Naive thymus-derived CD4-positive, alpha-beta T cell (primary cell): ENCODE measurements around the gene C6orf89. TPM values are rescaled to one million over a fixed set of nuclear protein-coding genes. Genes with fewer than 3 reads are reported as not detected.
A peak's percentile ranks its signal among the peaks of the same experiment; 100 is the strongest.

Experiments used
- ATAC-seq: fragments of 150-1000 bp; cut with Tn5 transposase; 2 replicates; pipeline ENCODE4 v1.10.0; 2021; ENCODE audit warnings: mild to moderate bottlenecking, moderate library complexity
- CTCF ChIA-PET: fragments of 350-600 bp; sonication (Branson Sonifier 250); formaldehyde crosslinking; loops from one replicate; lab custom pipeline; 2021; ENCODE audit warnings: antibody characterized with exemption; lab: Charles Lee
- POLR2A ChIA-PET: fragments of 350-600 bp; sonication (Branson Sonifier 250); formaldehyde crosslinking; loops from one replicate; lab custom pipeline; 2021; ENCODE audit warnings: antibody characterized with exemption, inconsistent platforms; lab: Charles Lee
- DNase-seq, 9 donors: peaks; one replicate each; pipeline versions ENCODE4 v3.0.0 to v3.0.0-alpha.2; 2020 to 2022; ENCODE audit warnings: mixed read lengths in 1 of 9
- H3K27ac ChIP-seq: one replicate; pipeline ENCODE4 v1.7.0; 2013; ENCODE audit warnings: mild to moderate bottlenecking, low read depth, low read length, moderate library complexity
- H3K27me3 ChIP-seq, 2 donors: one replicate each; pipeline ENCODE4 v1.7.0; 2013; ENCODE audit warnings: low read length in 2 of 2, mild to moderate bottlenecking in 2 of 2, moderate library complexity in 2 of 2; ENCODE audit not compliant: control insufficient read depth in 2 of 2, insufficient read depth in 2 of 2
- H3K36me3 ChIP-seq, 3 experiments: 1 replicate in 2 of 3; 2 replicates in 1 of 3; pipeline ENCODE4 v1.7.0; 2013; ENCODE audit warnings: low read length in 3 of 3, mild to moderate bottlenecking in 3 of 3, moderate library complexity in 1 of 3; ENCODE audit not compliant: insufficient read depth in 3 of 3, control insufficient read depth in 2 of 3
- H3K4me1 ChIP-seq, 2 donors: one replicate each; pipeline ENCODE4 v1.7.0; 2013; ENCODE audit warnings: low read length in 2 of 2, mild to moderate bottlenecking in 2 of 2, moderate library complexity in 1 of 2; ENCODE audit not compliant: control insufficient read depth in 2 of 2, insufficient read depth in 2 of 2
- H3K4me3 ChIP-seq: 2 replicates; pipeline ENCODE4 v1.7.0; 2013; ENCODE audit warnings: mild to moderate bottlenecking, low read length
- H3K9me3 ChIP-seq, 3 experiments: 1 replicate in 2 of 3; 2 replicates in 1 of 3; pipeline ENCODE4 v1.7.0; 2013; ENCODE audit warnings: low read length in 3 of 3; ENCODE audit not compliant: control insufficient read depth in 2 of 3
- H3K27ac Mint-ChIP-seq, 9 donors: one replicate each; pipeline ENCODE4 v1.8.0; 2020 to 2022; ENCODE audit warnings: mixed read lengths in 9 of 9, mild to moderate bottlenecking in 8 of 9, moderate library complexity in 5 of 9, inconsistent platforms in 2 of 9
- H3K27me3 Mint-ChIP-seq, 5 donors: one replicate each; pipeline ENCODE4 v1.8.0; 2021 to 2022; ENCODE audit warnings: mixed read lengths in 5 of 5, mild to moderate bottlenecking in 1 of 5
- H3K36me3 Mint-ChIP-seq, 5 donors: one replicate each; pipeline ENCODE4 v1.8.0; 2020 to 2022; ENCODE audit warnings: mixed read lengths in 5 of 5, mild to moderate bottlenecking in 3 of 5, inconsistent platforms in 1 of 5
- H3K4me1 Mint-ChIP-seq, 7 donors: one replicate each; pipeline ENCODE4 v1.8.0; 2020 to 2022; ENCODE audit warnings: mixed read lengths in 7 of 7, mild to moderate bottlenecking in 3 of 7, inconsistent platforms in 1 of 7
- H3K4me3 Mint-ChIP-seq, 10 donors: one replicate each; pipeline ENCODE4 v1.8.0; 2020 to 2022; ENCODE audit warnings: mild to moderate bottlenecking in 10 of 10, mixed read lengths in 10 of 10, moderate library complexity in 6 of 10, inconsistent platforms in 2 of 10
- H3K9me3 Mint-ChIP-seq, 11 donors: one replicate each; pipeline ENCODE4 v1.8.0; 2020 to 2022; ENCODE audit warnings: mixed read lengths in 11 of 11, mild to moderate bottlenecking in 4 of 11, inconsistent platforms in 1 of 11, moderate library complexity in 1 of 11
- intact Hi-C, 2 donors: fragments of 100-400 bp; cut with micrococcal nuclease; formaldehyde crosslinking; loops; one replicate each; pipeline ENCODE4 v1.15.1; 2023
- polyA plus RNA-seq, 2 donors: library from polyadenylated mRNA; unstranded; fragments of 300-500 nt; fragmentation: Illumina TruSeq; gene quantifications; one replicate each; pipeline ENCODE4 v1.2.3, GENCODE V29; 2021
- total RNA-seq, 6 experiments: library from RNA in 5 of 6; stranded (reverse) in 5 of 6; gene quantifications; 1 replicate in 5 of 6; 2 replicates in 1 of 6; pipeline ENCODE4 v1.2.3 and lab custom pipeline; 2021 to 2026

The C6orf89 gene
- total and polyA plus RNA-seq, 7 experiments from 2014 or later, result 34.6 to 48.2 (median 40.4) TPM

DNA sequence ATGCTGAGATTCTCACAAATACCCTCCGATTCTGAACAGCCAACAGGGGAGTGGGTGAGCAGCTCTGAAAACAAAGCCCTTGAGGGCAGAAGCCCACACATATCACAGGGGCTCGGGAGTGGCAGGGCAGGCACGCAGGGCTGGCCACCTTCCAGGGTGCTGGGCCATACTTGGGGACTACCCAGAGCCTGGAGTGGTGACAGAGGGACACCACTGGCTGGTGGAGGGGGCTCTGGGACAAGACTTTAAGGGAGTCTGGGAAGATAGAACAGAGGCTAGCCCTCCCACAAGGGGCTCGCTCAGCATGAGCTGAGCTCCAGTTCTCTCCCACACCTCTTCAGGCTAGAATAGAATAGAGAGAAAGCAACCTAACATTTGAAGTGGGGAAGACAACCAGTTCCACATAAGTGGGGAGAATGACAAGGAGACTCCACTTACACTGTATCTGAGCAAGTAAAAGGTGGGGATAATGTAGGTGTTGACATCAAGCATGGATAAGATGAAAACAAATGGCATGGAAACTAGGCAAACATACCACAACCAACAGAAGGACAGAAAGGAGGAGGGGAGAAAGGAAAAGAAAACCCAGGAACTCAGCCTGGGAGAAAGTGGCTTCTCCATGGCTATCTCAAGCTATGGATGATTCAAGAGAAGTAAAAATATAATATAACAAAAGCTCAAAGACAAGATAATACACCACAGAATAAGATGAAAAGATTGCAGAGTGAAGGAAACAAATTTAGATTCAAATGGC, 18.1 kb upstream of the C6orf89 start:
- H3K27ac ChIP-seq, result no peak overlapping the region
- peaks cover 32 to 76% (median 69%) of the 10 kb centered on the region in 7 donors for H3K4me1 Mint-ChIP-seq
- CTCF ChIA-PET, result no interaction called here
- H3K27ac Mint-ChIP-seq, result peak overlapping the region in 1 of 9 donors; percentile 41
- H3K27me3 ChIP-seq, result no peaks in the 10 kb centered on the region
- ATAC-seq (no peak), DNase-seq (no peak)
- H3K27me3 Mint-ChIP-seq, result no peaks in the 10 kb centered on the region
- H3K9me3 Mint-ChIP-seq, result no peaks in the 10 kb centered on the region
- peaks cover 21 to 72% (median 36%) of the 10 kb centered on the region in 5 donors for H3K36me3 Mint-ChIP-seq
- intact Hi-C loops, result no loop called here
- no peak overlapping the region for H3K4me3 ChIP-seq
- POLR2A ChIA-PET, result no interaction called here
- H3K9me3 ChIP-seq, result no peaks in the 10 kb centered on the region
- H3K4me3 Mint-ChIP-seq, result peak overlapping the region in 3 of 10 donors; percentile 18 to 57 (median 20)
- peaks cover 0 to 8% of the 10 kb centered on the region in 2 donors for H3K4me1 ChIP-seq
- peaks cover 0 to 44% (median 0%) of the 10 kb centered on the region in 3 experiments for H3K36me3 ChIP-seq

- Histone ChIP-seq H3K27ac (no peak overlapping the region), H3K27me3 (no peaks in the 10 kb centered on the region), H3K9me3 (no peaks in the 10 kb centered on the region), H3K36me3 (peaks cover 0 to 33% (median 0%) of the 10 kb centered on the region in 3 experiments), H3K4me1 (peaks cover 8 to 21% of the 10 kb centered on the region in 2 donors), H3K4me3 (no peak overlapping the region)
- Mint-ChIP-seq H3K27me3 (no peaks in the 10 kb centered on the region), H3K36me3 (peaks cover 10 to 35% (median 18%) of the 10 kb centered on the region in 5 donors), H3K4me3 (peak overlapping the region in 1 of 10 donors; percentile 25), H3K27ac (no peak overlapping the region), H3K9me3 (no peaks in the 10 kb centered on the region), H3K4me1 (peaks cover 18 to 73% (median 65%) of the 10 kb centered on the region in 7 donors)
- intact Hi-C loops, result loop anchor here in 1 of 2 donors (10.0 kb wide), 1 partner anchor 563 kb away; the partner anchor contains the start of gene CMTR1
- CTCF ChIA-PET, result interaction anchor here (0.6 to 1.0 kb wide), 2 partner anchors 14 to 202 kb away, joined by 4 to 5 read pairs; partner anchors contain the start of gene C6orf89
- POLR2A ChIA-PET, result interaction anchor here (0.7 kb wide), 3 partner anchors 34 to 664 kb away, joined by 3 to 6 read pairs (median 3); no protein-coding TSS in a partner anchor
- DNase-seq, result no peak
- no peak for ATAC-seq
Observed at GRCh38 chr6:36871686-36872085, 14.1 kb upstream of the C6orf89 start.

DNA sequence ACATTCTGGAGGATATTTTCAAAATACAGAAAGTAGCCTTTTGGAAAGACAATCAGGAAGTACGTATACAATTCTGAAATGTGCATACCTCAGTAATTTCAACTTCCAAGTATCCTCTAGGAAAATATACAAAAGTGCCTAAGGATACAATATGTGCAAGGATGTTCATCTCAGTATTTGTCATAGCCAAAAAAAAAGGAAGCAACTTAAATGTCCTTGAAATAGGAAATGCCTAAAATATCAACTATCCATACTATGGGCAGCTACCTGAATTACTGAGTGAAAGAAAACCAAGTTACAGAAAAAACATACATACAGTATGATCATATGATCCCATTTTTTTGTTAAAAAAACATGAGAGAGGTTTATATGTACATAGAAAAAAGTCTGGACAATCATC, 12.6 kb upstream of the C6orf89 start:
- Mint-ChIP-seq H3K27me3 (no peaks in the 10 kb centered on the region), H3K9me3 (no peaks in the 10 kb centered on the region), H3K4me3 (peak overlapping the region; percentile 85 to 100 (median 98)), H3K4me1 (peaks cover 14 to 58% (median 53%) of the 10 kb centered on the region in 7 donors), H3K36me3 (peaks cover 8 to 25% (median 14%) of the 10 kb centered on the region in 5 donors), H3K27ac (peak overlapping the region in 8 of 9 donors; percentile 53 to 100 (median 98))
- intact Hi-C loops, result loop anchor here in 1 of 2 donors (10.0 kb wide), 1 partner anchor 562 kb away; the partner anchor contains the start of gene CMTR1
- Histone ChIP-seq H3K27me3 (no peaks in the 10 kb centered on the region), H3K27ac (no peak overlapping the region), H3K36me3 (peaks cover 0 to 25% (median 0%) of the 10 kb centered on the region in 3 experiments), H3K4me3 (no peak overlapping the region), H3K9me3 (no peaks in the 10 kb centered on the region), H3K4me1 (peaks cover 8 to 21% of the 10 kb centered on the region in 2 donors)
- no peak for ATAC-seq
- ChIA-PET CTCF (interaction anchor here (1.4 to 4.3 kb wide), 3 partner anchors 12 to 145 kb away, joined by 4 to 33 read pairs (median 11); partner anchors contain the start of gene C6orf89), POLR2A (interaction anchor here (0.7 to 4.8 kb wide), 6 partner anchors 8 to 339 kb away, joined by 3 to 45 read pairs (median 8); partner anchors contain the start of genes C6orf89 and MTCH1)
- DNase-seq, result no peak

- intact Hi-C loops, result loop anchor here (1.0 to 10.0 kb wide), 5 partner anchors 11 to 561 kb away; partner anchors contain the start of genes C6orf89 (in 1 of the 2), CMTR1 (in 1 of the 2) and SRSF3 (in 1 of the 2)
- Histone ChIP-seq H3K27ac (peak overlapping the region; percentile 87), H3K4me1 (peaks cover 8 to 21% of the 10 kb centered on the region in 2 donors), H3K36me3 (peaks cover 0 to 20% (median 0%) of the 10 kb centered on the region in 3 experiments), H3K9me3 (no peaks in the 10 kb centered on the region), H3K4me3 (peak overlapping the region; percentile 92), H3K27me3 (no peaks in the 10 kb centered on the region)
- Mint-ChIP-seq H3K4me1 (peaks cover 13 to 54% (median 47%) of the 10 kb centered on the region in 7 donors), H3K9me3 (no peaks in the 10 kb centered on the region), H3K27me3 (peaks cover 0 to 4% (median 0%) of the 10 kb centered on the region in 5 donors), H3K4me3 (peak overlapping the region; percentile 85 to 100 (median 98)), H3K36me3 (peaks cover 6 to 22% (median 11%) of the 10 kb centered on the region in 5 donors), H3K27ac (peak overlapping the region; percentile 82 to 100 (median 98))
- no peak for ATAC-seq
- ChIA-PET CTCF (interaction anchor here (1.4 to 4.3 kb wide), 3 partner anchors 11 to 144 kb away, joined by 4 to 33 read pairs (median 11); partner anchors contain the start of gene C6orf89), POLR2A (interaction anchor here (0.6 to 4.8 kb wide), 12 partner anchors 9 to 551 kb away, joined by 3 to 45 read pairs (median 6); partner anchors contain the start of genes C6orf89 and MTCH1)
- peak in 1 of 9 donors; percentile 18 for DNase-seq
Observed at GRCh38 chr6:36873612-36874442, 11.9 kb upstream of the C6orf89 start.

- intact Hi-C loops, result loop anchor here (1.0 to 10.0 kb wide), 5 partner anchors 11 to 560 kb away; partner anchors contain the start of genes C6orf89 (in 2 of the 2), CMTR1 (in 1 of the 2) and SRSF3 (in 1 of the 2)
Observed at GRCh38 chr6:36874443-36875249, 11.1 kb upstream of the C6orf89 start, which contains the start of gene PPIL1. Gene PPIL1, minus strand, starts transcription at chr6:36874803. Its CDS starts 31 bp downstream, at chr6:36874772.

More at GRCh38 chr6:36874443-36875249, 11.1 kb upstream of the C6orf89 start, which contains the start of gene PPIL1:
- no peaks in the 10 kb centered on the region for H3K9me3 Mint-ChIP-seq
- Histone ChIP-seq H3K27ac (peak within 1 kb of the TSS; percentile 87), H3K4me3 (peak within 1 kb of the TSS; percentile 92), H3K27me3 (no peaks in the 10 kb centered on the region), H3K9me3 (no peaks in the 10 kb centered on the region), H3K36me3 (peaks cover 0 to 17% (median 0%) of the 10 kb centered on the region in 3 experiments), H3K4me1 (peaks cover 8 to 21% of the 10 kb centered on the region in 2 donors)
- DNase-seq (peak; percentile 75 to 92 (median 90)), ATAC-seq (peak; percentile 92)
- H3K36me3 Mint-ChIP-seq, result peaks cover 6 to 16% (median 11%) of the 10 kb centered on the region in 5 donors
- peak within 1 kb of the TSS; percentile 97 to 100 (median 98) for H3K27ac Mint-ChIP-seq
- ChIA-PET CTCF (interaction anchor here (0.6 to 4.3 kb wide), 8 partner anchors 11 to 335 kb away, joined by 3 to 33 read pairs (median 4); partner anchors contain the start of gene C6orf89), POLR2A (interaction anchor here (0.5 to 4.8 kb wide), 16 partner anchors 9 to 629 kb away, joined by 3 to 45 read pairs (median 5); partner anchors contain the start of genes C6orf89, MTCH1, TBC1D22B and TMEM217)
- peaks cover 13 to 54% (median 47%) of the 10 kb centered on the region in 7 donors for H3K4me1 Mint-ChIP-seq
- H3K4me3 Mint-ChIP-seq, result peak within 1 kb of the TSS; percentile 85 to 100 (median 98)
- H3K27me3 Mint-ChIP-seq, result peaks cover 0 to 7% (median 5%) of the 10 kb centered on the region in 5 donors
